Non-pigmented ciliary epithelial cell (primary cell): ENCODE results near the gene CDH22.

ENCODE experiments used
- DNase-seq: peaks from one replicate; pipeline ENCODE4 v3.0.0-alpha.2; 2010; ENCODE audit warnings: low read depth

CDH22 gene

GRCh38 chr20:46240881-46241280 lies 67.4 kb downstream of the CDH22 start:
- no peak for DNase-seq

GRCh38 chr20:46240065-46240464 lies 68.2 kb downstream of the CDH22 start:
- no peak for DNase-seq

GRCh38 chr20:46237736-46238135 lies 70.6 kb downstream of the CDH22 start:
- DNase-seq, result no peak

GRCh38 chr20:46237227-46237626 lies 71.1 kb downstream of the CDH22 start:
- no peak for DNase-seq

GRCh38 chr20:46235077-46235476 lies 73.2 kb downstream of the CDH22 start:
- DNase-seq, result no peak

- DNase-seq, result no peak
These were observed 74.6 kb downstream of the CDH22 start for GRCh38 chr20:46233701-46234100.

- DNase-seq, result no peak
These were observed 75.8 kb downstream of the CDH22 start for GRCh38 chr20:46232539-46232938.

GRCh38 chr20:46230801-46231282 lies 77.5 kb downstream of the CDH22 start:
- peak; percentile 11 for DNase-seq

- no peak for DNase-seq
These were observed 78.2 kb downstream of the CDH22 start for GRCh38 chr20:46230106-46230491.

GRCh38 chr20:46229478-46230105 lies 78.7 kb downstream of the CDH22 start:
- no peak for DNase-seq

GRCh38 chr20:46228670-46229069 lies 79.6 kb downstream of the CDH22 start:
- no peak for DNase-seq

GRCh38 chr20:46227272-46227767 lies 81.0 kb downstream of the CDH22 start:
- DNase-seq, result no peak

GRCh38 chr20:46226602-46227001 lies 81.7 kb downstream of the CDH22 start:
- DNase-seq, result no peak

- DNase-seq, result no peak
These were observed 85.7 kb downstream of the CDH22 start for GRCh38 chr20:46222521-46223007.

GRCh38 chr20:46221256-46221833 lies 87.0 kb downstream of the CDH22 start:
- DNase-seq, result no peak

GRCh38 chr20:46220455-46221207 lies 87.7 kb downstream of the CDH22 start:
- DNase-seq, result no peak

GRCh38 chr20:46219920-46220319 lies 88.4 kb downstream of the CDH22 start:
- DNase-seq, result no peak

GRCh38 chr20:46219190-46219589 lies 89.1 kb downstream of the CDH22 start:
- DNase-seq, result no peak

- DNase-seq, result no peak
These were observed 89.6 kb downstream of the CDH22 start for GRCh38 chr20:46218656-46219055.

GRCh38 chr20:46217583-46217982 lies 90.7 kb downstream of the CDH22 start:
- no peak for DNase-seq

- DNase-seq, result no peak
These were observed 91.4 kb downstream of the CDH22 start for GRCh38 chr20:46216770-46217464.
